WTC11 (cell line): ENCODE results near the gene SOX8. TPM values are rescaled to one million over a fixed set of nuclear protein-coding genes. Genes with fewer than 3 reads are reported as not detected.
"Not testable (repeated sequence)": the region's sequence is repeated elsewhere in the genome, so short reads cannot be mapped to it uniquely, and the experiment has no call there.

ENCODE experiments used
- ATAC-seq: fragments of 200-7000 bp; cut with Tn5 transposase; 2 replicates; pipeline ENCODE4 v1.10.0; 2021; ENCODE audit warnings: mild to moderate bottlenecking, moderate library complexity
- CTCF ChIA-PET: fragments of 300-600 bp; sonication (Branson Sonifier 250); formaldehyde crosslinking; loops from one replicate; lab custom pipeline; 2021; ENCODE audit warnings: antibody characterized with exemption; lab: Charles Lee
- POLR2A ChIA-PET: fragments of 350-600 bp; sonication (Branson Sonifier 250); formaldehyde crosslinking; loops from one replicate; lab custom pipeline; 2021; ENCODE audit warnings: antibody characterized with exemption; lab: Charles Lee
- DNase-seq: peaks from one replicate; pipeline ENCODE4 v3.0.0; 2021; ENCODE audit warnings: low spot score
- H3K27ac Mint-ChIP-seq: 2 replicates; pipeline ENCODE4 v1.8.0; 2021; ENCODE audit warnings: mixed read lengths
- H3K27me3 Mint-ChIP-seq: 2 replicates; pipeline ENCODE4 v1.8.0; 2021; ENCODE audit warnings: low read depth, mild to moderate bottlenecking, moderate library complexity, mixed read lengths
- H3K36me3 Mint-ChIP-seq: 2 replicates; pipeline ENCODE4 v1.8.0; 2021; ENCODE audit warnings: mixed read lengths
- H3K4me1 Mint-ChIP-seq: 2 replicates; pipeline ENCODE4 v1.8.0; 2022; ENCODE audit warnings: mixed read lengths
- H3K4me3 Mint-ChIP-seq: 2 replicates; pipeline ENCODE4 v1.8.0; 2021; ENCODE audit warnings: mild to moderate bottlenecking, moderate library complexity, mixed read lengths
- H3K9me3 Mint-ChIP-seq: 2 replicates; pipeline ENCODE4 v1.8.0; 2021; ENCODE audit warnings: mixed read lengths
- ARID4B ChIP-seq: sonication (generic); formaldehyde crosslinking; IDR thresholded peaks from 2 replicates; pipeline ENCODE4 v1.8.0; 2023; ENCODE audit warnings: missing genetic modification reagents, mild to moderate bottlenecking, borderline replicate concordance
- CREB1 ChIP-seq: sonication (generic); formaldehyde crosslinking; IDR thresholded peaks from 2 replicates; pipeline ENCODE4 v1.8.0; 2023; ENCODE audit warnings: mild to moderate bottlenecking, missing genetic modification reagents
- E2F1 ChIP-seq: sonication (generic); formaldehyde crosslinking; IDR thresholded peaks from 2 replicates; pipeline ENCODE4 v1.8.0; 2022; ENCODE audit warnings: mild to moderate bottlenecking, missing genetic modification reagents
- ERG ChIP-seq: fragments of 250-450 bp; sonication (Bioruptor Pico); IDR thresholded peaks from 2 replicates; pipeline ENCODE4 v1.8.0; 2021; ENCODE audit warnings: mild to moderate bottlenecking
- ETV6 ChIP-seq: sonication (generic); formaldehyde crosslinking; IDR thresholded peaks from 2 replicates; pipeline ENCODE4 v1.8.1; 2022; ENCODE audit warnings: mild to moderate bottlenecking, missing genetic modification reagents
- FOXP1 ChIP-seq: sonication (generic); formaldehyde crosslinking; IDR thresholded peaks from 2 replicates; pipeline ENCODE4 v1.8.0; 2022; ENCODE audit warnings: missing genetic modification reagents, mild to moderate bottlenecking, moderate library complexity, borderline replicate concordance
- GABPB1 ChIP-seq: sonication (generic); formaldehyde crosslinking; IDR thresholded peaks from 2 replicates; pipeline ENCODE4 v1.8.1; 2023; ENCODE audit warnings: mild to moderate bottlenecking, missing genetic modification reagents
- HMGA2 ChIP-seq: fragments of 250-450 bp; sonication (Bioruptor Pico); IDR thresholded peaks from 2 replicates; pipeline ENCODE4 v1.4.0; 2021; ENCODE audit warnings: mild to moderate bottlenecking, moderate library complexity
- NFE2L1 ChIP-seq: sonication (generic); formaldehyde crosslinking; IDR thresholded peaks from 2 replicates; pipeline ENCODE4 v1.8.1; 2023; ENCODE audit warnings: missing genetic modification reagents
- NR2C2 ChIP-seq: sonication (generic); formaldehyde crosslinking; IDR thresholded peaks from 2 replicates; pipeline ENCODE4 v1.8.0; 2022; ENCODE audit warnings: mild to moderate bottlenecking, missing genetic modification reagents
- NR3C1 ChIP-seq: sonication (generic); formaldehyde crosslinking; conservative IDR thresholded peaks from 2 replicates; pipeline ENCODE4 v1.8.1; 2023; ENCODE audit warnings: low read depth, mild to moderate bottlenecking, missing genetic modification reagents
- PRDM15 ChIP-seq: sonication (generic); formaldehyde crosslinking; IDR thresholded peaks from 2 replicates; pipeline ENCODE4 v1.8.0; 2022; ENCODE audit warnings: missing genetic modification reagents
- ZNF219 ChIP-seq: sonication (generic); formaldehyde crosslinking; IDR thresholded peaks from 2 replicates; pipeline ENCODE4 v1.8.0; 2023; ENCODE audit warnings: missing genetic modification reagents, mild to moderate bottlenecking, borderline replicate concordance
- ZNF263 ChIP-seq: sonication (generic); formaldehyde crosslinking; IDR thresholded peaks from 2 replicates; pipeline ENCODE4 v1.8.1; 2022; ENCODE audit warnings: low read depth, mild to moderate bottlenecking, moderate library complexity, missing genetic modification reagents
- ZNF512 ChIP-seq: sonication (generic); formaldehyde crosslinking; IDR thresholded peaks from 2 replicates; pipeline ENCODE4 v1.8.1; 2022; ENCODE audit warnings: missing genetic modification reagents, borderline replicate concordance
- total RNA-seq: library from RNA; stranded (reverse); gene quantifications from 3 replicates; pipeline ENCODE4 v1.2.3, GENCODE V29; 2021

Gene SOX8
- total RNA-seq, 1 experiment from 2014 or later: 12.3 TPM

GRCh38 chr16:951660-952301 lies 29.8 kb upstream of the SOX8 start:
- Mint-ChIP-seq H3K27me3 (no peaks in the 10 kb centered on the region), H3K27ac (no peak overlapping the region), H3K4me3 (no peak overlapping the region), H3K36me3 (peaks cover 2% of the 10 kb centered on the region; the same call in 1 of the 2 replicates), H3K9me3 (no peaks in the 10 kb centered on the region), H3K4me1 (no peaks in the 10 kb centered on the region)
- DNase-seq: no peak
- CTCF ChIA-PET: no interaction called here
- TF ChIP-seq NR2C2 (CRISPR knock-in tag): no peak
- no peak for TF ChIP-seq ETV6 (CRISPR knock-in tag)
- TF ChIP-seq PRDM15 (CRISPR knock-in tag): no peak
- no peak for TF ChIP-seq ERG (CRISPR knock-in tag)
- TF ChIP-seq E2F1 (CRISPR knock-in tag): no peak
- TF ChIP-seq ZNF219: no peak
- TF ChIP-seq ZNF512 (CRISPR knock-in tag): no peak
- TF ChIP-seq CREB1 (CRISPR knock-in tag): no peak
- no peak for TF ChIP-seq NFE2L1
- TF ChIP-seq HMGA2: no peak
- POLR2A ChIA-PET: no interaction called here
- ATAC-seq: no peak

GRCh38 chr16:952321-952720 lies 29.2 kb upstream of the SOX8 start:
- Mint-ChIP-seq H3K27me3 (no peaks in the 10 kb centered on the region), H3K9me3 (no peaks in the 10 kb centered on the region), H3K4me1 (no peaks in the 10 kb centered on the region), H3K4me3 (no peak overlapping the region), H3K27ac (peak overlapping the region; percentile 94), H3K36me3 (peaks cover 2% of the 10 kb centered on the region; the same call in 1 of the 2 replicates)
- ChIA-PET POLR2A (no interaction called here), CTCF (no interaction called here)
- ATAC-seq: no peak
- no peak for DNase-seq
- TF ChIP-seq FOXP1 (CRISPR knock-in tag) (no peak), NR3C1 (CRISPR knock-in tag) (no peak), NFE2L1 (no peak), ZNF263 (CRISPR knock-in tag) (no peak), GABPB1 (CRISPR knock-in tag) (no peak), ARID4B (no peak)

- H3K27ac Mint-ChIP-seq, H3K4me3 Mint-ChIP-seq, H3K9me3 Mint-ChIP-seq, H3K27me3 Mint-ChIP-seq, H3K4me1 Mint-ChIP-seq, H3K36me3 Mint-ChIP-seq, DNase-seq, ATAC-seq: not testable (repeated sequence)
- POLR2A ChIA-PET: interaction anchor here (0.5 kb wide), 1 partner anchor 422 kb away, joined by 4 read pairs; no protein-coding TSS in a partner anchor
- CTCF ChIA-PET: interaction anchor here (1.2 kb wide), 1 partner anchor 104 kb away, joined by 4 read pairs; no protein-coding TSS in a partner anchor
These were observed 27.8 kb upstream of the SOX8 start for GRCh38 chr16:953818-954217.

GRCh38 chr16:955766-956165 lies 25.8 kb upstream of the SOX8 start:
- H3K9me3 Mint-ChIP-seq, H3K4me1 Mint-ChIP-seq, CTCF ChIA-PET, H3K36me3 Mint-ChIP-seq, DNase-seq, POLR2A ChIA-PET, H3K27ac Mint-ChIP-seq, H3K27me3 Mint-ChIP-seq, ATAC-seq, H3K4me3 Mint-ChIP-seq: not testable (repeated sequence)
